ENCODE data around the gene BAIAP2L2. TPM values are rescaled to one million over a fixed set of nuclear protein-coding genes. Genes with fewer than 3 reads are reported as not detected.

Gene BAIAP2L2
- total and polyA plus RNA-seq, 2 donors (not counting 1 experiment from before 2014, with no cell fraction given) = 0.16 to 0.83 TPM

DNA sequence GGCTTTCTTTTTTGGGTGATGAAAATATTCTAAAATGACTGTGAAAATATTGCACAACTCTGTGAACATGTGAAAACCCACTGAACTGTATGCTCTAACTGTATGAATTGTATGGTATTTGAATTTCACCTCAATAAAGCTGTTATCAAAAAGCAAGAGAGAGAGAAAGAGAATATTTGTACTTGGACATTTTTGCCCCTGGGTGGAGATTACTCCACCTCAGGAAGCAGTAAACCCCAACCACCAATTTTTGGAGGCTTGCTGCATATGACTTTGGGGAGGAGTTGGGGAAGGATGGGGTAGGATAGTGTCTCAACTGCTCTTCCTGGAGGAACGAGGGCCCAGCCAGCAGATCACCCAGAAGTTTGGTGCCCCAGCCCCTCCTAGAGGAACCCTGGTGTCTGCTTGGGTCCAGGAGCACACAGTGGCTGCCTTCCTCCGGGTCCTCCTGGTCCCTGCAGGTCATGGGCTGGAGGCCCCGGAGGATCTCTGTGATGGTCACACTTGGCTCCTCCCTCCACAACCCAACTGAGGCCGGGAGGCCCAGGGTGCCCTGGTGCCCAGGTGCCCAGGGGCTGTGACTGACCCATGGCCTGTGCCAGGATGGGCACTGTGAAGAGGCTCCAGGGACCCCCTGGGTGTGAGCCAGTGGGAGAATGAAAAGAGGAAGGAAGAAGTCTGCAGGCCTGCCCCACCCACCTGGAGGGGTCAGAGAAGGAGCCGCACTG is 68.6 kb downstream of the BAIAP2L2 start:
- TF ChIP-seq EZH2 (IDR thresholded peaks at IDR 0.05; ENCODE audit: low read length, missing control alignments) = no peak
- TF ChIP-seq, protein P1, sequence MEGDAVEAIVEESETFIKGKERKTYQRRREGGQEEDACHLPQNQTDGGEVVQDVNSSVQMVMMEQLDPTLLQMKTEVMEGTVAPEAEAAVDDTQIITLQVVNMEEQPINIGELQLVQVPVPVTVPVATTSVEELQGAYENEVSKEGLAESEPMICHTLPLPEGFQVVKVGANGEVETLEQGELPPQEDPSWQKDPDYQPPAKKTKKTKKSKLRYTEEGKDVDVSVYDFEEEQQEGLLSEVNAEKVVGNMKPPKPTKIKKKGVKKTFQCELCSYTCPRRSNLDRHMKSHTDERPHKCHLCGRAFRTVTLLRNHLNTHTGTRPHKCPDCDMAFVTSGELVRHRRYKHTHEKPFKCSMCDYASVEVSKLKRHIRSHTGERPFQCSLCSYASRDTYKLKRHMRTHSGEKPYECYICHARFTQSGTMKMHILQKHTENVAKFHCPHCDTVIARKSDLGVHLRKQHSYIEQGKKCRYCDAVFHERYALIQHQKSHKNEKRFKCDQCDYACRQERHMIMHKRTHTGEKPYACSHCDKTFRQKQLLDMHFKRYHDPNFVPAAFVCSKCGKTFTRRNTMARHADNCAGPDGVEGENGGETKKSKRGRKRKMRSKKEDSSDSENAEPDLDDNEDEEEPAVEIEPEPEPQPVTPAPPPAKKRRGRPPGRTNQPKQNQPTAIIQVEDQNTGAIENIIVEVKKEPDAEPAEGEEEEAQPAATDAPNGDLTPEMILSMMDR (conservative IDR thresholded peaks at IDR 0.05 in 1 of 2, IDR thresholded peaks at IDR 0.05 in 1 of 2; ENCODE audit: low read depth in 1 of 2, low read length in 2 of 2) = no peak
- H3K36me3 ChIP-seq (ENCODE audit: control insufficient read depth, insufficient read depth, low read length) = no peaks in the 10 kb centered on the region
- no peak overlapping the region for H3K9ac ChIP-seq (ENCODE audit: insufficient read depth, low read length)
- no peaks in the 10 kb centered on the region for H3K27me3 ChIP-seq (ENCODE audit: control insufficient read depth, insufficient read depth, low read length)
- no peak overlapping the region for H3K4me2 ChIP-seq (ENCODE audit: extremely low read depth, insufficient read depth, low read length)
- H2AFZ ChIP-seq (ENCODE audit: low read length) = no peak overlapping the region
- no peak for DNase-seq (ENCODE audit: low read depth in 2 of 2)
- H3K27ac ChIP-seq (ENCODE audit: insufficient read depth, low read length) = no peak overlapping the region
- no peaks in the 10 kb centered on the region for H4K20me1 ChIP-seq (ENCODE audit: control insufficient read depth, extremely low read depth, insufficient read depth, low read length)
- no peaks in the 10 kb centered on the region for H3K9me3 ChIP-seq (ENCODE audit: control insufficient read depth, insufficient read depth, low read depth, low read length)
- H3K79me2 ChIP-seq (ENCODE audit: control insufficient read depth, insufficient read depth, low read length) = no peaks in the 10 kb centered on the region
- no peak overlapping the region for H3K4me3 ChIP-seq (replicated peaks in 1 of 4; ENCODE audit: control extremely low read depth in 1 of 4, insufficient read depth in 1 of 4, low read depth in 3 of 4, low read length in 4 of 4)
- no peaks in the 10 kb centered on the region for H3K4me1 ChIP-seq (ENCODE audit: control insufficient read depth, extremely low read depth, insufficient read depth, low read length)

DNA sequence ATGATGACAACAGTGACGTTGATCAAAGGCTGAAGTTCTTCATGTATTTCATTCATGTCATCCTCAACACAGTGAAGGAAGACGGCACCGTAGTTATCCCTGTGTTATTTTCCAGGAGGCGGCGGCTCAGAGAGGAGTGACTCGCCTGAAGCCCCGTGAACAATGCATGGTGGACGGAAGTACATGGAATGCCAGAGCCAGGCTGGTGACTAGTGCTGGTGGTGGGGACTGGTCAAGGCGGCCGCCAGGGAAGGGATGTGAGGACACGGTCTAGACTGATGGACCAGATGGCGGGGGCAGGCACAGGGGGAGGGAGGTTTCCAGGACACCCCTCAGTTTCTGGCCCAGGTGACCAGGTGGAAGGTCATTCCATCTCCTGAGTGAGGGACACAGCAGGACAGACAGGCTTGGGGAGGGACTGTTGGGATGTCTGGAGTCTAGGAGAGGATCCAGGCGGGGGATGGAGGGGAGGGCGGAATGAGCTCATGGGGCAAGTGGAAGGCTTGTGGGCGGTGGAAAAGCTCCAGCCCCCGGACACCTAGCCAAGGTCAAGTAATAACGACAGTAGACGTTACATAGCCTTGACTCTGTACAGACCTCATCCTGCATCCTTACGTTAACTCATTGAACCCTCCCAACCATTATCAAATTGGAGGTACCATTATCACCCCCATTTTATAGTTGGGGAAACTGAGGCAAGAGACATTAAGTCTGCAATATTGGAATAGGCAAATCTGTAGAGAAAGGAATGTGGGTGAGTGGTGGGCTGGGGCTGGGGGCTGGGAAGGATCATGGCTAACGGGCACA is 69.3 kb downstream of the BAIAP2L2 start:
- no peak overlapping the region for H3K4me3 ChIP-seq (replicated peaks in 1 of 4; ENCODE audit: control extremely low read depth in 1 of 4, insufficient read depth in 1 of 4, low read depth in 3 of 4, low read length in 4 of 4)
- DNase-seq (ENCODE audit: low read depth in 2 of 2) = peak in 1 of 2 donors; percentile 50
- TF ChIP-seq, protein P1 (conservative IDR thresholded peaks at IDR 0.05 in 1 of 2, IDR thresholded peaks at IDR 0.05 in 1 of 2; ENCODE audit: low read depth in 1 of 2, low read length in 2 of 2) = no peak
- H3K27me3 ChIP-seq (ENCODE audit: control insufficient read depth, insufficient read depth, low read length) = no peaks in the 10 kb centered on the region
- H3K27ac ChIP-seq (ENCODE audit: insufficient read depth, low read length) = no peak overlapping the region
- H3K4me1 ChIP-seq (ENCODE audit: control insufficient read depth, extremely low read depth, insufficient read depth, low read length) = no peaks in the 10 kb centered on the region
- no peaks in the 10 kb centered on the region for H3K9me3 ChIP-seq (ENCODE audit: control insufficient read depth, insufficient read depth, low read depth, low read length)
- H3K36me3 ChIP-seq (ENCODE audit: control insufficient read depth, insufficient read depth, low read length) = no peaks in the 10 kb centered on the region
- H3K9ac ChIP-seq (ENCODE audit: insufficient read depth, low read length) = no peak overlapping the region
- no peaks in the 10 kb centered on the region for H3K79me2 ChIP-seq (ENCODE audit: control insufficient read depth, insufficient read depth, low read length)
- H3K4me2 ChIP-seq (ENCODE audit: extremely low read depth, insufficient read depth, low read length) = no peak overlapping the region
- no peaks in the 10 kb centered on the region for H4K20me1 ChIP-seq (ENCODE audit: control insufficient read depth, extremely low read depth, insufficient read depth, low read length)
- no peak overlapping the region for H2AFZ ChIP-seq (ENCODE audit: low read length)

DNA sequence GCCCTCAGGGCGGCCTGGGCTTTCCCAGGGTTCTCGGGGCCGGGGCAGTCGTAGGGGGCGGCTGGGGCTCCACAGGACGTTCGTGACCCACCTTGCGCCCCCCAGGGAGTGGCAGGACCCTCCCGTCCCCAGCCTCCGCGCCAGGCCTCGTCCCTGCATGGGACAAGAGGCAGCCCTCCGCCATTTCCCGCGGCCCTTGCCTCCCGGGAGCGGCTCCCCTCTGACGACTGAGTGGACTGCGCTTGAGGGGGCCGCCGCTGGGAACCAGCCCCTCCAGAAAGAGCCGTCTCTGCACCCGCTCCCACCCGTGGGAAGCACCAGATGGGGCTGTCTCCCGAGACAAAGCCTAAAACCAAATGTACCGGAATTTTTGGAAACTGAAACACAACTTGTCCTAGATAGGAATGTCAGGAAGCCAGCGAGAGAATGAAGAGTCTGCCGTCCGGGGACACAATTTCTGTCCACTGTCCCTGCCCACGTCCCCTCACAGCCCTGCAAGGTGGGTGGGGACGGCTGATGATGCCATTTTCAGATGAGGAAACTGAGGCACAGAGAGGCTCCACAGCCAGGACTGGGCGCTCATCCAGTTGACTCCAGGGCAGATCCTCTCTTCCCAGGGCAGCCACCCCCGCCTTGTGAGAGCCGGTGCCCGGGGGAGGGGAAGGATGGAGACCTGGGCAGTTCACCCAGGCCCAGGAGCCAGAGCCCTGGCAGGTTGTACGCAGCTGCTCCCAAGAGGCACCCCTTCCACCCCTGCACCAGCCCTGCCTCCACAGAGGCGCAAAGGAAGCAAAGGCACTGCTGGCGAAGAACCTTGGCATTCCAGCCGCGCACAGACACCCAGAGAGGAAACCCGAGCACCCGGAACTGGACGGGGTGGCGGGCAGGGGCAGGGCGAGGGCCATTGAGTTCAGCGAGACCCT is 71.3 kb downstream of the BAIAP2L2 start:
- TF ChIP-seq EZH2 (IDR thresholded peaks at IDR 0.05; ENCODE audit: low read length, missing control alignments) = no peak
- TF ChIP-seq, protein P1 (conservative IDR thresholded peaks at IDR 0.05 in 1 of 2, IDR thresholded peaks at IDR 0.05 in 1 of 2; ENCODE audit: low read depth in 1 of 2, low read length in 2 of 2) = no peak
- Histone ChIP-seq H4K20me1 (ENCODE audit: control insufficient read depth, extremely low read depth, insufficient read depth, low read length) (no peaks in the 10 kb centered on the region), H3K4me3 (replicated peaks in 1 of 4; ENCODE audit: control extremely low read depth in 1 of 4, insufficient read depth in 1 of 4, low read depth in 3 of 4, low read length in 4 of 4) (no peak overlapping the region), H3K36me3 (ENCODE audit: control insufficient read depth, insufficient read depth, low read length) (no peaks in the 10 kb centered on the region), H3K9me3 (ENCODE audit: control insufficient read depth, insufficient read depth, low read depth, low read length) (no peaks in the 10 kb centered on the region), H2AFZ (ENCODE audit: low read length) (no peak overlapping the region), H3K27me3 (ENCODE audit: control insufficient read depth, insufficient read depth, low read length) (no peaks in the 10 kb centered on the region), H3K27ac (ENCODE audit: insufficient read depth, low read length) (no peak overlapping the region), H3K4me2 (ENCODE audit: extremely low read depth, insufficient read depth, low read length) (no peak overlapping the region), H3K9ac (ENCODE audit: insufficient read depth, low read length) (no peak overlapping the region), H3K79me2 (ENCODE audit: control insufficient read depth, insufficient read depth, low read length) (no peaks in the 10 kb centered on the region), H3K4me1 (ENCODE audit: control insufficient read depth, extremely low read depth, insufficient read depth, low read length) (peaks cover 8% of the 10 kb centered on the region)
- no peak for DNase-seq (ENCODE audit: low read depth in 2 of 2)

Measured in fibroblast of lung (primary cell).